ENCODE data around the gene BLID. TPM values are rescaled to one million over a fixed set of nuclear protein-coding genes. Genes with fewer than 3 reads are reported as not detected.

The BLID gene
- polyA plus RNA-seq, 1 donor from 2014 or later: not detected

DNA sequence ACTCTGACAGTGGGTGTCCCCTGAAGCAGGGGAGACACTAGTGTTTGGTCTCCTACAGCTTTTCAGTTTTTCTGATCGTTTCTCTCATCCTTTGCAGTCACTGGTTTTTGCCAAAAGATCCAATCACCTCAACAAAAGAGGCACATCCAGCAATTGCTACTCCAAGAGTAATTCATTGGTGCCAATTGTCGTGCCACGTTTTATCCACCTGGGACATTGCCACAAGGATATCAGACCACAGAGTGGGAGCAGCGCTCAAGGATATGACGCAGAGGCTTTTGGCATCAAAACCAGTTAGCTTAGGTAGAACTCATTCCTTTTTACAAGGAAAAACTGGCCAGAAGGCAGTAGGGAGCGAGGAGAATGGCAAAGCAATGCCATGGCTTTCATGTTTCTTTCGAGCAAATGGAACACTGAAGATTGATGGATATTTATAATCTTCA, 40.9 kb upstream of the BLID start:
- H3K79me2 ChIP-seq (replicated peaks; ENCODE audit: insufficient read depth, low read length): no peaks in the 10 kb centered on the region
- no peak overlapping the region for H3K4me2 ChIP-seq (ENCODE audit: low read length)
- H3K9me3 ChIP-seq (ENCODE audit: low read length): no peaks in the 10 kb centered on the region
- no peak overlapping the region for H3K4me3 ChIP-seq (ENCODE audit: low read length)
- H3K9ac ChIP-seq (ENCODE audit: low read length): no peak overlapping the region
- H3K27ac ChIP-seq (ENCODE audit: low read length): no peak overlapping the region
- H2AFZ ChIP-seq (ENCODE audit: low read depth, low read length): no peak overlapping the region
- H3K36me3 ChIP-seq (ENCODE audit: insufficient read depth, low read length): no peaks in the 10 kb centered on the region
- no peaks in the 10 kb centered on the region for H3K9me2 ChIP-seq (ENCODE audit: insufficient read depth, low read length)
- no peaks in the 10 kb centered on the region for H3K27me3 ChIP-seq (ENCODE audit: insufficient read depth, low read depth, low read length)
- no peak for TF ChIP-seq SMC3 (conservative IDR thresholded peaks at IDR 0.05; ENCODE audit: poor library complexity)
- TF ChIP-seq EP300 (conservative IDR thresholded peaks at IDR 0.05; ENCODE audit: poor library complexity, severe bottlenecking): no peak
- TF ChIP-seq POLR2AphosphoS5 (IDR thresholded peaks at IDR 0.05): no peak
- H3F3A ChIP-seq (ENCODE audit: insufficient read depth, low read length, poor library complexity, severe bottlenecking): no peaks in the 10 kb centered on the region
- H4K20me1 ChIP-seq (ENCODE audit: insufficient read depth): no peaks in the 10 kb centered on the region

- Histone ChIP-seq H3K27ac (ENCODE audit: low read length) (no peak overlapping the region), H3K79me2 (replicated peaks; ENCODE audit: insufficient read depth, low read length) (no peaks in the 10 kb centered on the region), H3K4me3 (ENCODE audit: low read length) (no peak overlapping the region), H3K27me3 (ENCODE audit: insufficient read depth, low read depth, low read length) (no peaks in the 10 kb centered on the region), H3K9me3 (ENCODE audit: low read length) (no peaks in the 10 kb centered on the region), H3K4me2 (ENCODE audit: low read length) (no peak overlapping the region), H3K36me3 (ENCODE audit: insufficient read depth, low read length) (no peaks in the 10 kb centered on the region), H4K20me1 (ENCODE audit: insufficient read depth) (no peaks in the 10 kb centered on the region), H3F3A (ENCODE audit: insufficient read depth, low read length, poor library complexity, severe bottlenecking) (no peaks in the 10 kb centered on the region), H2AFZ (ENCODE audit: low read depth, low read length) (no peak overlapping the region), H3K9ac (ENCODE audit: low read length) (no peak overlapping the region), H3K9me2 (ENCODE audit: insufficient read depth, low read length) (no peaks in the 10 kb centered on the region)
- no peak for TF ChIP-seq TAF1 (IDR thresholded peaks at IDR 0.05; ENCODE audit: low read depth)
- TF ChIP-seq EZH2 (IDR thresholded peaks at IDR 0.05; ENCODE audit: borderline replicate concordance, insufficient read depth, low read length, poor library complexity, severe bottlenecking): no peak
- no peak for TF ChIP-seq RAD21 (conservative IDR thresholded peaks at IDR 0.05)
- TF ChIP-seq EP300 (conservative IDR thresholded peaks at IDR 0.05; ENCODE audit: poor library complexity, severe bottlenecking): no peak
- no peak for TF ChIP-seq SMC3 (conservative IDR thresholded peaks at IDR 0.05; ENCODE audit: poor library complexity)
- TF ChIP-seq, protein P1, sequence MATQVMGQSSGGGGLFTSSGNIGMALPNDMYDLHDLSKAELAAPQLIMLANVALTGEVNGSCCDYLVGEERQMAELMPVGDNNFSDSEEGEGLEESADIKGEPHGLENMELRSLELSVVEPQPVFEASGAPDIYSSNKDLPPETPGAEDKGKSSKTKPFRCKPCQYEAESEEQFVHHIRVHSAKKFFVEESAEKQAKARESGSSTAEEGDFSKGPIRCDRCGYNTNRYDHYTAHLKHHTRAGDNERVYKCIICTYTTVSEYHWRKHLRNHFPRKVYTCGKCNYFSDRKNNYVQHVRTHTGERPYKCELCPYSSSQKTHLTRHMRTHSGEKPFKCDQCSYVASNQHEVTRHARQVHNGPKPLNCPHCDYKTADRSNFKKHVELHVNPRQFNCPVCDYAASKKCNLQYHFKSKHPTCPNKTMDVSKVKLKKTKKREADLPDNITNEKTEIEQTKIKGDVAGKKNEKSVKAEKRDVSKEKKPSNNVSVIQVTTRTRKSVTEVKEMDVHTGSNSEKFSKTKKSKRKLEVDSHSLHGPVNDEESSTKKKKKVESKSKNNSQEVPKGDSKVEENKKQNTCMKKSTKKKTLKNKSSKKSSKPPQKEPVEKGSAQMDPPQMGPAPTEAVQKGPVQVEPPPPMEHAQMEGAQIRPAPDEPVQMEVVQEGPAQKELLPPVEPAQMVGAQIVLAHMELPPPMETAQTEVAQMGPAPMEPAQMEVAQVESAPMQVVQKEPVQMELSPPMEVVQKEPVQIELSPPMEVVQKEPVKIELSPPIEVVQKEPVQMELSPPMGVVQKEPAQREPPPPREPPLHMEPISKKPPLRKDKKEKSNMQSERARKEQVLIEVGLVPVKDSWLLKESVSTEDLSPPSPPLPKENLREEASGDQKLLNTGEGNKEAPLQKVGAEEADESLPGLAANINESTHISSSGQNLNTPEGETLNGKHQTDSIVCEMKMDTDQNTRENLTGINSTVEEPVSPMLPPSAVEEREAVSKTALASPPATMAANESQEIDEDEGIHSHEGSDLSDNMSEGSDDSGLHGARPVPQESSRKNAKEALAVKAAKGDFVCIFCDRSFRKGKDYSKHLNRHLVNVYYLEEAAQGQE (IDR thresholded peaks at IDR 0.05; ENCODE audit: borderline replicate concordance): no peak
- TF ChIP-seq MXI1 (conservative IDR thresholded peaks at IDR 0.05; ENCODE audit: poor library complexity, severe bottlenecking): no peak
- no peak for TF ChIP-seq POLR2AphosphoS5 (IDR thresholded peaks at IDR 0.05)
Measured at GRCh38 chr11:122155765-122156527, 39.9 kb upstream of the BLID start.

- Histone ChIP-seq H3F3A (ENCODE audit: insufficient read depth, low read length, poor library complexity, severe bottlenecking) (no peaks in the 10 kb centered on the region), H3K4me2 (ENCODE audit: low read length) (no peak overlapping the region), H3K9ac (ENCODE audit: low read length) (no peak overlapping the region), H3K79me2 (replicated peaks; ENCODE audit: insufficient read depth, low read length) (no peaks in the 10 kb centered on the region), H3K9me2 (ENCODE audit: insufficient read depth, low read length) (no peaks in the 10 kb centered on the region), H3K27me3 (ENCODE audit: insufficient read depth, low read depth, low read length) (no peaks in the 10 kb centered on the region), H2AFZ (ENCODE audit: low read depth, low read length) (no peak overlapping the region), H3K4me3 (ENCODE audit: low read length) (no peak overlapping the region), H3K27ac (ENCODE audit: low read length) (no peak overlapping the region), H4K20me1 (ENCODE audit: insufficient read depth) (no peaks in the 10 kb centered on the region), H3K9me3 (ENCODE audit: low read length) (no peaks in the 10 kb centered on the region), H3K36me3 (ENCODE audit: insufficient read depth, low read length) (no peaks in the 10 kb centered on the region)
- TF ChIP-seq, protein P1 (IDR thresholded peaks at IDR 0.05; ENCODE audit: borderline replicate concordance): no peak
Measured at GRCh38 chr11:122154994-122155393, 39.0 kb upstream of the BLID start.

Data from neural cell (in vitro differentiated cells).